GM12878 (cell line): Measurements from ENCODE around the gene MRPS18A. TPM values are rescaled to one million over a fixed set of nuclear protein-coding genes. Genes with fewer than 3 reads are reported as not detected.

Experiments
- ATAC-seq: fragments of 200-7000 bp; cut with Tn5 transposase; 3 replicates; pipeline ENCODE4 v1.9.1; 2020; ENCODE audit warnings: mild to moderate bottlenecking, moderate library complexity
- BruUV-seq: library from RNA; stranded (reverse); fragments of 400-500 nt; replicated peaks from 2 replicates; lab custom pipeline; 2021; lab: Mats Ljungman, UMichigan
- CTCF ChIA-PET: fragments of 300-600 bp; sonication (Branson Sonifier 250); formaldehyde crosslinking; extraction: SDS; loops from one replicate; lab custom pipeline; 2021; ENCODE audit warnings: inconsistent platforms; lab: Yijun Ruan, JAX
- POLR2A ChIA-PET: fragments of 350-600 bp; formaldehyde crosslinking; extraction: SDS; loops from one replicate; lab custom pipeline; 2021; ENCODE audit warnings: inconsistent platforms; lab: Charles Lee
- RAD21 ChIA-PET: fragments of 300-600 bp; sonication (Branson Sonifier 250); formaldehyde crosslinking; loops from one replicate; lab custom pipeline; 2023; ENCODE audit warnings: antibody characterized with exemption; ENCODE audit not compliant: unreplicated experiment; lab: Charles Lee
- SMC1A ChIA-PET: fragments of 300-600 bp; sonication (Branson Sonifier 250); formaldehyde crosslinking; loops from one replicate; lab custom pipeline; 2023; ENCODE audit not compliant: unreplicated experiment, uncharacterized antibody; lab: Charles Lee
- DNase-seq: peaks from one replicate; pipeline ENCODE4 v3.0.0-alpha.2; 2011; ENCODE audit warnings: low read depth, low spot score
- FAIRE-seq: peaks from 3 replicates; lab custom pipeline; 2011; peaks lifted over from hg19 to GRCh38; lab: Jason Lieb, UNC
- H2AFZ ChIP-seq: 2 replicates; pipeline ENCODE4 v1.6.0; 2011; ENCODE audit warnings: low read depth, low read length, control low read depth; ENCODE audit not compliant: control insufficient read depth
- H3K27ac ChIP-seq: 2 replicates; pipeline ENCODE4 v1.5.1; 2011; ENCODE audit warnings: control low read depth; ENCODE audit not compliant: control insufficient read depth, insufficient read depth
- H3K27me3 ChIP-seq, 2 experiments: replicated peaks in 1 of 2; 2 replicates each; pipeline versions ENCODE4 v1.6.0 to v1.6.1; 2011; ENCODE audit warnings: low read length in 1 of 2; ENCODE audit not compliant: control insufficient read depth in 2 of 2, insufficient read depth in 2 of 2
- H3K36me3 ChIP-seq, 2 experiments: 2 replicates each; pipeline ENCODE4 v1.5.1; 2011; ENCODE audit warnings: low read length in 1 of 2; ENCODE audit not compliant: control insufficient read depth in 2 of 2, insufficient read depth in 2 of 2
- H3K4me1 ChIP-seq: 2 replicates; pipeline ENCODE4 v1.6.1; 2011; ENCODE audit warnings: mild to moderate bottlenecking, low read length, moderate library complexity, mixed read lengths; ENCODE audit not compliant: control insufficient read depth, insufficient read depth
- H3K4me2 ChIP-seq: 2 replicates; pipeline ENCODE4 v1.6.0; 2011; ENCODE audit warnings: control low read depth; ENCODE audit not compliant: control insufficient read depth, insufficient read depth
- H3K4me3 ChIP-seq: fragments of 200-600 bp; sonication (generic); 2 replicates; pipeline ENCODE4 v1.5.1; 2016
- H3K79me2 ChIP-seq: 2 replicates; pipeline ENCODE4 v1.6.0; 2011; ENCODE audit warnings: low read length; ENCODE audit not compliant: control insufficient read depth, insufficient read depth
- H3K9ac ChIP-seq: 2 replicates; pipeline ENCODE4 v1.8.0; 2011; ENCODE audit warnings: low read length, control low read depth, mixed read lengths; ENCODE audit not compliant: control insufficient read depth, insufficient read depth
- H3K9me3 ChIP-seq: replicated peaks from 3 replicates; pipeline ENCODE4 v1.5.1; 2011; ENCODE audit warnings: mild to moderate bottlenecking, low read length; ENCODE audit not compliant: control insufficient read depth, insufficient read depth
- H4K20me1 ChIP-seq: 2 replicates; pipeline ENCODE4 v1.6.0; 2011; ENCODE audit not compliant: control insufficient read depth, insufficient read depth
- E2F4 ChIP-seq: IDR thresholded peaks from 2 replicates; pipeline ENCODE4 v1.6.1; 2012; ENCODE audit warnings: low read depth, low read length, improper control_type of control experiment
- ESRRA ChIP-seq: IDR thresholded peaks from 2 replicates; pipeline ENCODE4 v1.6.1; 2012; ENCODE audit warnings: mild to moderate bottlenecking, low read length, improper control_type of control experiment
- KLF5 ChIP-seq: fragments of 450-650 bp; IDR thresholded peaks from 2 replicates; pipeline ENCODE4 v1.6.1; 2014; ENCODE audit warnings: mild to moderate bottlenecking; ENCODE audit not compliant: partially characterized antibody
- MTA2 ChIP-seq: fragments of 450-650 bp; IDR thresholded peaks from 2 replicates; pipeline ENCODE4 v1.6.1; 2016; ENCODE audit warnings: low read depth, mild to moderate bottlenecking, moderate library complexity
- NBN ChIP-seq: fragments of 450-650 bp; IDR thresholded peaks from 2 replicates; pipeline ENCODE4 v1.6.1; 2016
- NKRF ChIP-seq: fragments of 450-650 bp; conservative IDR thresholded peaks from 2 replicates; pipeline ENCODE4 v1.6.1; 2017; ENCODE audit warnings: mild to moderate bottlenecking, moderate library complexity
- RAD51 ChIP-seq: fragments of 450-650 bp; IDR thresholded peaks from 2 replicates; pipeline ENCODE4 v1.6.1; 2016; ENCODE audit warnings: moderate library complexity, mild to moderate bottlenecking, inconsistent platforms
- SPI1 ChIP-seq: IDR thresholded peaks from 2 replicates; pipeline ENCODE4 v1.6.1; 2011; ENCODE audit warnings: low read depth, mild to moderate bottlenecking, low read length, moderate library complexity, borderline replicate concordance; ENCODE audit not compliant: insufficient read depth
- SREBF2 ChIP-seq: IDR thresholded peaks from 2 replicates; pipeline ENCODE4 v1.6.1; 2012; ENCODE audit warnings: mild to moderate bottlenecking, low read length
- ZNF217 ChIP-seq: fragments of 450-650 bp; IDR thresholded peaks from 2 replicates; pipeline ENCODE4 v1.6.1; 2017; ENCODE audit warnings: antibody characterized with exemption, mild to moderate bottlenecking
- ZNF687 ChIP-seq: fragments of 450-650 bp; IDR thresholded peaks from 2 replicates; pipeline ENCODE4 v1.6.1; 2017; ENCODE audit warnings: mild to moderate bottlenecking, moderate library complexity
- WGBS: methylation state at CpG from one replicate; pipeline ENCODE4 v1.1.6; 2016; ENCODE audit warnings: low lambda C conversion rate; ENCODE audit not compliant: insufficient replicate concordance, insufficient coverage; ENCODE audit errors: missing lambda C conversion rate; 5-methylcytosine and 5-hydroxymethylcytosine counted together
- in situ Hi-C: fragments of 300-500 bp; cut with MboI; formaldehyde crosslinking; loops from 9 replicates; pipeline ENCODE4 v1.14.3; 2018; ENCODE audit warnings: mixed read lengths
- intact Hi-C: fragments of 100-400 bp; cut with micrococcal nuclease; formaldehyde crosslinking; loops from one replicate; pipeline ENCODE4 v1.14.2; 2022; ENCODE audit not compliant: unreplicated experiment
- polyA plus RNA-seq, 11 experiments: library from polyadenylated mRNA; depleted of rRNA in 4 of 11; unstranded in 6 of 11; stranded (reverse) in 5 of 11; fragments of >200 nt; fragmentation: Nextera tagmentation in 4 of 11; fragmentation: Illumina TruSeq in 1 of 11; extraction: Ambion mirVana in 4 of 11; extraction: Trizol in 1 of 11; gene quantifications; 1 replicate in 1 of 11; 2 replicates in 10 of 11; pipeline versions ENCODE4 v1.2.1 to v1.2.3, GENCODE V29; 2011 to 2016; ENCODE audit warnings: inconsistent platforms in 2 of 11, missing spikeins in 2 of 11, low read depth in 1 of 11
- total RNA-seq, 4 experiments: library from RNA; depleted of rRNA in 3 of 4; stranded (reverse); fragments of >200 nt in 3 of 4; fragmentation: Illumina TruSeq in 1 of 4; extraction: Trizol in 1 of 4; gene quantifications; 2 replicates each; pipeline versions ENCODE4 v1.2.1 to v1.2.3, GENCODE V29; 2013 to 2021
- TF ChIP-seq, protein P1 (sequence below): IDR thresholded peaks from 2 replicates; pipeline ENCODE4 v1.6.1; 2012; ENCODE audit warnings: mild to moderate bottlenecking, low read depth, low read length

Gene MRPS18A
- total and polyA plus RNA-seq, 10 of the 15 experiments (the other 5 are each of a cell fraction or from before 2014, with no cell fraction given) = 66.3 to 158 (median 98.7) TPM

- TF ChIP-seq, protein P1, sequence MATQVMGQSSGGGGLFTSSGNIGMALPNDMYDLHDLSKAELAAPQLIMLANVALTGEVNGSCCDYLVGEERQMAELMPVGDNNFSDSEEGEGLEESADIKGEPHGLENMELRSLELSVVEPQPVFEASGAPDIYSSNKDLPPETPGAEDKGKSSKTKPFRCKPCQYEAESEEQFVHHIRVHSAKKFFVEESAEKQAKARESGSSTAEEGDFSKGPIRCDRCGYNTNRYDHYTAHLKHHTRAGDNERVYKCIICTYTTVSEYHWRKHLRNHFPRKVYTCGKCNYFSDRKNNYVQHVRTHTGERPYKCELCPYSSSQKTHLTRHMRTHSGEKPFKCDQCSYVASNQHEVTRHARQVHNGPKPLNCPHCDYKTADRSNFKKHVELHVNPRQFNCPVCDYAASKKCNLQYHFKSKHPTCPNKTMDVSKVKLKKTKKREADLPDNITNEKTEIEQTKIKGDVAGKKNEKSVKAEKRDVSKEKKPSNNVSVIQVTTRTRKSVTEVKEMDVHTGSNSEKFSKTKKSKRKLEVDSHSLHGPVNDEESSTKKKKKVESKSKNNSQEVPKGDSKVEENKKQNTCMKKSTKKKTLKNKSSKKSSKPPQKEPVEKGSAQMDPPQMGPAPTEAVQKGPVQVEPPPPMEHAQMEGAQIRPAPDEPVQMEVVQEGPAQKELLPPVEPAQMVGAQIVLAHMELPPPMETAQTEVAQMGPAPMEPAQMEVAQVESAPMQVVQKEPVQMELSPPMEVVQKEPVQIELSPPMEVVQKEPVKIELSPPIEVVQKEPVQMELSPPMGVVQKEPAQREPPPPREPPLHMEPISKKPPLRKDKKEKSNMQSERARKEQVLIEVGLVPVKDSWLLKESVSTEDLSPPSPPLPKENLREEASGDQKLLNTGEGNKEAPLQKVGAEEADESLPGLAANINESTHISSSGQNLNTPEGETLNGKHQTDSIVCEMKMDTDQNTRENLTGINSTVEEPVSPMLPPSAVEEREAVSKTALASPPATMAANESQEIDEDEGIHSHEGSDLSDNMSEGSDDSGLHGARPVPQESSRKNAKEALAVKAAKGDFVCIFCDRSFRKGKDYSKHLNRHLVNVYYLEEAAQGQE = no peak
- TF ChIP-seq RAD51 (no peak), SPI1 (no peak)
- TF ChIP-seq, all 136 proteins: peak for 0
Observed at GRCh38 chr6:43707269-43707668, 19.7 kb upstream of the MRPS18A start (continued).

- no peak overlapping the region for H3K4me3 ChIP-seq
- intact Hi-C loops = no loop called here
- ChIA-PET POLR2A (interaction anchor here (1.7 to 3.6 kb wide), 2 partner anchors 8 to 18 kb away, joined by 4 to 24 read pairs; no protein-coding TSS in a partner anchor), CTCF (interaction anchor here (0.9 to 2.7 kb wide), 2 partner anchors 8 to 372 kb away, joined by 3 to 11 read pairs; no protein-coding TSS in a partner anchor), SMC1A (interaction anchor here (3.9 kb wide), 1 partner anchor 8 kb away, joined by 17 read pairs; no protein-coding TSS in a partner anchor), RAD21 (interaction anchor here (0.8 to 3.4 kb wide), 4 partner anchors 8 to 78 kb away, joined by 3 to 12 read pairs (median 4); partner anchors contain the start of gene GTPBP2)
- no peak for ATAC-seq
- 76% methylated on average over 8 of the region's 8 CpGs for WGBS
- no peak overlapping the region for H3K9ac ChIP-seq
- H3K27me3 ChIP-seq = no peaks in the 10 kb centered on the region
- no peaks in the 10 kb centered on the region for H3K79me2 ChIP-seq
- H2AFZ ChIP-seq = no peak overlapping the region
- in situ Hi-C loops = no loop called here
- H3K9me3 ChIP-seq = no peaks in the 10 kb centered on the region
- no peaks in the 10 kb centered on the region for H3K36me3 ChIP-seq
- DNase-seq = no peak
- BruUV-seq = no TSS peak
- H4K20me1 ChIP-seq = no peaks in the 10 kb centered on the region
- no peak for FAIRE-seq
- H3K4me1 ChIP-seq = peaks cover 44% of the 10 kb centered on the region
- no peak overlapping the region for H3K27ac ChIP-seq
- peak overlapping the region; percentile 36; the same call in 1 of the 2 replicates for H3K4me2 ChIP-seq
- no peak for TF ChIP-seq SREBF2
- no peak for TF ChIP-seq NKRF
- no peak for TF ChIP-seq ESRRA
- no peak for TF ChIP-seq MTA2
- TF ChIP-seq E2F4 = no peak
- no peak for TF ChIP-seq NBN
- no peak for TF ChIP-seq ZNF217
- TF ChIP-seq ZNF687 = no peak
- no peak for TF ChIP-seq KLF5
Observed at GRCh38 chr6:43706788-43707187, 19.2 kb upstream of the MRPS18A start.
